Smooth muscle cell (in vitro differentiated cells): Measurements from ENCODE around the gene SRPK3. TPM values are rescaled to one million over a fixed set of nuclear protein-coding genes. Genes with fewer than 3 reads are reported as not detected.
A peak's percentile ranks its signal among the peaks of the same experiment; 100 is the strongest.

Experiments used
- DNase-seq: peaks from one replicate; lab custom pipeline; 2025; ENCODE audit not compliant: unreplicated experiment; lab: John Stamatoyannopoulos, UW
- H2AFZ ChIP-seq: fragments of 200-600 bp; sonication (generic); 2 replicates; pipeline ENCODE4 v1.6.0; 2016; ENCODE audit warnings: antibody characterized with exemption, low read depth, mild to moderate bottlenecking
- H3F3A ChIP-seq: fragments of 200-600 bp; sonication (generic); 2 replicates; pipeline ENCODE4 v1.6.0; 2017; ENCODE audit warnings: antibody characterized with exemption, low read depth
- H3K27ac ChIP-seq: fragments of 200-600 bp; sonication (generic); 2 replicates; pipeline ENCODE4 v1.5.1; 2016; ENCODE audit warnings: low read depth, mild to moderate bottlenecking
- H3K27me3 ChIP-seq: fragments of 200-600 bp; sonication (generic); 2 replicates; pipeline ENCODE4 v1.6.1; 2016; ENCODE audit warnings: low read depth, mild to moderate bottlenecking
- H3K36me3 ChIP-seq: fragments of 200-600 bp; sonication (generic); 2 replicates; pipeline ENCODE4 v1.5.1; 2016; ENCODE audit warnings: low read depth
- H3K4me1 ChIP-seq: fragments of 200-600 bp; sonication (generic); 2 replicates; pipeline ENCODE4 v1.5.1; 2016; ENCODE audit warnings: low read depth
- H3K4me2 ChIP-seq: fragments of 200-600 bp; sonication (generic); 2 replicates; pipeline ENCODE4 v1.6.0; 2016; ENCODE audit warnings: mild to moderate bottlenecking
- H3K4me3 ChIP-seq: fragments of 200-600 bp; sonication (generic); 2 replicates; pipeline ENCODE4 v1.5.1; 2016; ENCODE audit warnings: mild to moderate bottlenecking
- H3K79me2 ChIP-seq: fragments of 200-600 bp; sonication (generic); 2 replicates; pipeline ENCODE4 v1.6.0; 2016; ENCODE audit warnings: low read depth, mild to moderate bottlenecking
- H3K9ac ChIP-seq: fragments of 200-600 bp; sonication (generic); 2 replicates; pipeline ENCODE4 v1.6.0; 2016; ENCODE audit warnings: low read depth
- H3K9me3 ChIP-seq: fragments of 200-600 bp; sonication (generic); replicated peaks from 2 replicates; pipeline ENCODE4 v1.5.1; 2016; ENCODE audit warnings: low read depth
- H4K20me1 ChIP-seq: fragments of 200-600 bp; sonication (generic); 2 replicates; pipeline ENCODE4 v1.6.0; 2016; ENCODE audit warnings: low read depth
- whole genome bisulfite sequencing: methylation state at CpG from one replicate; pipeline ENCODE4 v1.1.7; 2016; ENCODE audit warnings: low lambda C conversion rate; 5-methylcytosine and 5-hydroxymethylcytosine counted together
- polyA plus RNA-seq: library from polyadenylated mRNA; unstranded; fragments of >200 nt; fragmentation: Nextera tagmentation; extraction: Ambion mirVana; gene quantifications from 2 replicates; pipeline ENCODE4 v1.2.1, GENCODE V29; 2016
- total RNA-seq: library from RNA; depleted of rRNA; stranded (reverse); fragments of >200 nt; gene quantifications from 2 replicates; pipeline ENCODE4 v1.2.3, GENCODE V29; 2014
- TF ChIP-seq, protein P1 (sequence below): fragments of 200-600 bp; sonication (generic); IDR thresholded peaks from 2 replicates; pipeline ENCODE4 v1.5.1; 2017; ENCODE audit warnings: borderline replicate concordance, mild to moderate bottlenecking, antibody characterized with exemption; ENCODE audit not compliant: insufficient read depth, poor library complexity, severe bottlenecking

Gene SRPK3
- total and polyA plus RNA-seq, 2 experiments from 2014 or later, result 0.05 TPM; not detected in 1

DNA sequence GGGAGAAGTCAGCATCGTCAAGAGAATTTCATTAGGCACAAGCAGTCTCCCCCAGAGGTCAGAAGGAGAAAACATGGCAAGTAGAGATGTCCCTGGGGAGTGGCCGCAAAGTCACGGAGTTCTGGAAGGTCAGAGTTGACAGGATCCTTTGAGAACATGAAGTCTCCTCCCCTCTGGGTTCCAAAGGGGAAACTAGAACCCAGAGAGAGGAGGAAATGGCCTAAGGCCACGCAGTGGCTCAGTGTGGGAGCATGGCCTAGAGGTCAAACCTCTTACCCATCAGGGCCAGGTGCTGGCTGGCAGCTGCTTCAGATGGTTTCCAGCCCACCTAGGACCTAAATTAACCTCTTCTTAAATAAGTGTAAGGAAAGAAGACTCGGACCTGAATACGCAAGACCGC is 12.4 kb downstream of the SRPK3 start:
- Histone ChIP-seq H3K4me3 (peak overlapping the region; percentile 79), H3K4me2 (peak overlapping the region; percentile 81), H3F3A (no peaks in the 10 kb centered on the region), H4K20me1 (no peaks in the 10 kb centered on the region), H3K36me3 (no peaks in the 10 kb centered on the region), H3K27me3 (no peaks in the 10 kb centered on the region), H3K27ac (peak overlapping the region; percentile 97), H3K9me3 (no peaks in the 10 kb centered on the region), H3K9ac (peak overlapping the region; percentile 97), H3K79me2 (peaks cover 32% of the 10 kb centered on the region), H2AFZ (peak overlapping the region; percentile 89), H3K4me1 (no peaks in the 10 kb centered on the region)
- DNase-seq, result no peak
- TF ChIP-seq, protein P1, sequence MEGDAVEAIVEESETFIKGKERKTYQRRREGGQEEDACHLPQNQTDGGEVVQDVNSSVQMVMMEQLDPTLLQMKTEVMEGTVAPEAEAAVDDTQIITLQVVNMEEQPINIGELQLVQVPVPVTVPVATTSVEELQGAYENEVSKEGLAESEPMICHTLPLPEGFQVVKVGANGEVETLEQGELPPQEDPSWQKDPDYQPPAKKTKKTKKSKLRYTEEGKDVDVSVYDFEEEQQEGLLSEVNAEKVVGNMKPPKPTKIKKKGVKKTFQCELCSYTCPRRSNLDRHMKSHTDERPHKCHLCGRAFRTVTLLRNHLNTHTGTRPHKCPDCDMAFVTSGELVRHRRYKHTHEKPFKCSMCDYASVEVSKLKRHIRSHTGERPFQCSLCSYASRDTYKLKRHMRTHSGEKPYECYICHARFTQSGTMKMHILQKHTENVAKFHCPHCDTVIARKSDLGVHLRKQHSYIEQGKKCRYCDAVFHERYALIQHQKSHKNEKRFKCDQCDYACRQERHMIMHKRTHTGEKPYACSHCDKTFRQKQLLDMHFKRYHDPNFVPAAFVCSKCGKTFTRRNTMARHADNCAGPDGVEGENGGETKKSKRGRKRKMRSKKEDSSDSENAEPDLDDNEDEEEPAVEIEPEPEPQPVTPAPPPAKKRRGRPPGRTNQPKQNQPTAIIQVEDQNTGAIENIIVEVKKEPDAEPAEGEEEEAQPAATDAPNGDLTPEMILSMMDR, result no peak
- WGBS, result 62% methylated on average over 7 of the region's 7 CpGs

DNA sequence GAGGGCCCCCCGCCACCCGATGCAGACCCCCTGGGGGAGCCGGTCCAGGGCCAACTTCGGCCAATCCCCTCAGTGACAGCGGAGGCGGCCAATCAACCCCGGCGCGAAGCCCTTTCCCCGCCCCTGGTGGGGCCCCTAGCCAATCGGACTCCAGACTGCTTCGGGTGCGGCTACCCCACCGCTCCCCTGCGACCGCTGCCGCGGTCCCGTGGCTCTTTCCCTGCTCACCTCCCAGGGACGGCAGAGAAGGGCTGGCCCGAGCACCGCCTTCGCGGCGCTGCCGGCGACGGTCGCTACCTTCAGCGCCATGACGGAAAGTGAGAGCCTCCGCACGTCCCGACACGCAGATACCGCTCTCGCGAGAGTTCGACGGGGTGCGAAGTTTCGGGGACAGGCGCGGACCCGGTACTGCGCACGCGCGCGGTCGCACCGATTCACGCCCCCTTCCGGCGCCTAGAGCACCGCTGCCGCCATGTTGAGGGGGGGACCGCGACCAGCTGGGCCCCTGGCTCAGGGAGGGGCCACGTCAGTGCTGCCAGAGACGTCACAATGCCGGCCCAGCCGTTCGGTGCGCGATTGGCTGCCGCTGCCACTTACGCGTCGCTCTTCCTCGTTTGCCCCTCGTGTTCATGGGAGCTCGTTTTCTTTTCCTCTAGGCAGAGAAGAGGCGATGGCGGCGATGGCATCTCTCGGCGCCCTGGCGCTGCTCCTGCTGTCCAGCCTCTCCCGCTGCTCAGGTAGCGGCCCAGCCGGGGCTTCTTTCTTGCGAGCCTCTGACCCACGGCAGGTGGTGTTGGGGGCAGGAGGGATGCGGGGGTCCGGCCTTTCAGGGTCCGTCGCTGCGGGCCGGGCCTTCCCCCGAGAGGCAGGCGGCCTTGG is 13.4 kb downstream of the SRPK3 start, which contains the start of the genes IDH3G and SSR4:
Gene IDH3G, minus strand, starts transcription at position 358 of the 879 bp plus-strand sequence. Its CDS starts 49 bp downstream, at position 309.
Gene SSR4, plus strand, starts transcription at position 651 of the 879 bp plus-strand sequence. Its CDS starts 20 bp downstream, at position 671.
- 39% methylated on average over 69 of the region's 92 CpGs for WGBS
- no peaks in the 10 kb centered on the region for H3K4me1 ChIP-seq
- peak within 1 kb of the TSS; percentile 88 for H3K4me2 ChIP-seq
- peak within 1 kb of the TSS; percentile 89 for H2AFZ ChIP-seq
- H4K20me1 ChIP-seq, result no peaks in the 10 kb centered on the region
- TF ChIP-seq, protein P1, result no peak
- H3K27me3 ChIP-seq, result no peaks in the 10 kb centered on the region
- no peaks in the 10 kb centered on the region for H3K9me3 ChIP-seq
- peak; percentile 89 for DNase-seq
- H3K9ac ChIP-seq, result peak within 1 kb of the TSS; percentile 97
- H3F3A ChIP-seq, result no peaks in the 10 kb centered on the region
- peak within 1 kb of the TSS; percentile 97 for H3K27ac ChIP-seq
- H3K36me3 ChIP-seq, result no peaks in the 10 kb centered on the region
- peak within 1 kb of the TSS; percentile 79 for H3K4me3 ChIP-seq
- H3K79me2 ChIP-seq, result peaks cover 32% of the 10 kb centered on the region

DNA sequence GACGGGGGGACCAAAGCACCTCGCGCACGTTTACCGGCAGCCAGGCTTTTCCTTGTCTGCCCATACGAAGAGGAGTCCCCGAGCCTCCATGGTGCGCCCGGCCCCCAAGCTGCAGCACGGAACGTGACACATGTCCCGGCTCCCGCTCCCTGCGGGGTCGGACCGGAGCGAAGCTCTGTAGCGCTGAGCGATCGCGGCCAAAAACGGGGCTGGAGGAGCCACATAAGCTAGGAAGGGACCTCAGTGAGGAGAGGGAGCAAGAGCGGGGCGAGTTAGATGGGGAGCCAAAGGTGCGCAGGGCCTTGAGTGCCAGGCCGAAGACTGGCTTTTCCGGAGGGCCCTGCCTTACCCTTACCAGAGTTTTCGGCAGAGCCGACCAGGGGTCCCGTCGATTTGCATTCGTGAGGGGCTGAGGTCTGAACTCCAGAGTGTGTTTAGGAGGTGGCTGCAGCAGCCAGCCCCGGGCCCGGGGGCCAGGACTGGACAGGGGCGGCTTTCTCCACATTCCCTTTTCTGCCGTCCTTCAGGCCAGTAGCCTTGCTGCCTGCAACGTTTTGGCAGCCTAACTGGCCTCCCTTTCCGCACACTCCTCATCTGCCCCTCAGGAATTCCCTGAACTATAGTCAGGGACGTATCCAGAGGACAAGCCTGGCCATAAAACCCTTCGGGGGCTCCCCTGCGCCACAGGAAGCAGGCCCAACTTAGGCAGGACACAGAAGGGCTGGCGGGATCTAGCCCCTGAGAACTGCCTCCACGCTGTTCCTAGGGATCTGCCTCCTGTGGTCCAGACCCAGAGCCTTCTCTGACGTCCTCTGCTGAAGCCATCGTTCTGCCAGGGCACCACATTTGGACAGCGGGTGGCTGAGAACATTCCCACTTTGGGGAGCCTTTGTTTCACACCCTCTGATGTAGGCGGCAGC is 14.3 kb downstream of the SRPK3 start:
- Histone ChIP-seq H3K4me2 (peak overlapping the region; percentile 88), H3K4me1 (no peaks in the 10 kb centered on the region), H3K9me3 (no peaks in the 10 kb centered on the region), H3K4me3 (peak overlapping the region; percentile 79), H3K36me3 (no peaks in the 10 kb centered on the region), H3F3A (no peaks in the 10 kb centered on the region), H3K79me2 (peaks cover 32% of the 10 kb centered on the region), H3K27ac (peak overlapping the region; percentile 97), H2AFZ (no peak overlapping the region), H4K20me1 (no peaks in the 10 kb centered on the region), H3K9ac (peak overlapping the region; percentile 64), H3K27me3 (no peaks in the 10 kb centered on the region)
- no peak for DNase-seq
- TF ChIP-seq, protein P1, result no peak
- WGBS, result 51% methylated on average over 46 of the region's 47 CpGs
